ENCODE results near the gene ZBTB21. TPM values are rescaled to one million over a fixed set of nuclear protein-coding genes. Genes with fewer than 3 reads are reported as not detected.

Gene ZBTB21
- total RNA-seq, 1 experiment from 2014 or later = 6.2 TPM

GRCh38 chr21:42041711-42042110, 31.6 kb upstream of the ZBTB21 start:
- DNase-seq (ENCODE audit: low read depth, low spot score) = no peak
- in situ Hi-C loops (cut with HindIII; ENCODE audit: low pct_unique_long_range_greater_than_20kb, low sequenced_read_pairs) = no loop called here

- in situ Hi-C loops (cut with HindIII; ENCODE audit: low pct_unique_long_range_greater_than_20kb, low sequenced_read_pairs) = no loop called here
- DNase-seq (ENCODE audit: low read depth, low spot score) = no peak
These were observed 31.1 kb upstream of the ZBTB21 start for GRCh38 chr21:42041246-42041645.

GRCh38 chr21:42040411-42041180, 30.4 kb upstream of the ZBTB21 start:
- DNase-seq (ENCODE audit: low read depth, low spot score) = no peak
- in situ Hi-C loops (cut with HindIII; ENCODE audit: low pct_unique_long_range_greater_than_20kb, low sequenced_read_pairs) = no loop called here

GRCh38 chr21:42039911-42040351, 29.8 kb upstream of the ZBTB21 start:
- DNase-seq (ENCODE audit: low read depth, low spot score) = no peak
- in situ Hi-C loops (cut with HindIII; ENCODE audit: low pct_unique_long_range_greater_than_20kb, low sequenced_read_pairs) = no loop called here

- in situ Hi-C loops (cut with HindIII; ENCODE audit: low pct_unique_long_range_greater_than_20kb, low sequenced_read_pairs) = no loop called here
- no peak for DNase-seq (ENCODE audit: low read depth, low spot score)
These were observed 29.3 kb upstream of the ZBTB21 start for GRCh38 chr21:42039470-42039901.

GRCh38 chr21:42038826-42039425, 28.8 kb upstream of the ZBTB21 start:
- in situ Hi-C loops (cut with HindIII; ENCODE audit: low pct_unique_long_range_greater_than_20kb, low sequenced_read_pairs) = no loop called here
- no peak for DNase-seq (ENCODE audit: low read depth, low spot score)

GRCh38 chr21:42038393-42038792, 28.2 kb upstream of the ZBTB21 start:
- in situ Hi-C loops (cut with HindIII; ENCODE audit: low pct_unique_long_range_greater_than_20kb, low sequenced_read_pairs) = no loop called here
- no peak for DNase-seq (ENCODE audit: low read depth, low spot score)

- no peak for DNase-seq (ENCODE audit: low read depth, low spot score)
- in situ Hi-C loops (cut with HindIII; ENCODE audit: low pct_unique_long_range_greater_than_20kb, low sequenced_read_pairs) = no loop called here
These were observed 27.8 kb upstream of the ZBTB21 start for GRCh38 chr21:42037943-42038342.

- DNase-seq (ENCODE audit: low read depth, low spot score) = no peak
- in situ Hi-C loops (cut with HindIII; ENCODE audit: low pct_unique_long_range_greater_than_20kb, low sequenced_read_pairs) = no loop called here
These were observed 27.4 kb upstream of the ZBTB21 start for GRCh38 chr21:42037516-42037915.

- in situ Hi-C loops (cut with HindIII; ENCODE audit: low pct_unique_long_range_greater_than_20kb, low sequenced_read_pairs) = no loop called here
- DNase-seq (ENCODE audit: low read depth, low spot score) = no peak
These were observed 26.2 kb upstream of the ZBTB21 start for GRCh38 chr21:42036313-42036712.

- in situ Hi-C loops (cut with HindIII; ENCODE audit: low pct_unique_long_range_greater_than_20kb, low sequenced_read_pairs) = no loop called here
- DNase-seq (ENCODE audit: low read depth, low spot score) = no peak
These were observed 22.8 kb upstream of the ZBTB21 start for GRCh38 chr21:42032968-42033367.

- DNase-seq (ENCODE audit: low read depth, low spot score) = no peak
- in situ Hi-C loops (cut with HindIII; ENCODE audit: low pct_unique_long_range_greater_than_20kb, low sequenced_read_pairs) = no loop called here
These were observed 22.1 kb upstream of the ZBTB21 start for GRCh38 chr21:42032266-42032665.

GRCh38 chr21:42031816-42032215, 21.7 kb upstream of the ZBTB21 start:
- in situ Hi-C loops (cut with HindIII; ENCODE audit: low pct_unique_long_range_greater_than_20kb, low sequenced_read_pairs) = no loop called here
- no peak for DNase-seq (ENCODE audit: low read depth, low spot score)

GRCh38 chr21:42031241-42031640, 21.1 kb upstream of the ZBTB21 start:
- no peak for DNase-seq (ENCODE audit: low read depth, low spot score)
- in situ Hi-C loops (cut with HindIII; ENCODE audit: low pct_unique_long_range_greater_than_20kb, low sequenced_read_pairs) = no loop called here

- DNase-seq (ENCODE audit: low read depth, low spot score) = no peak
- in situ Hi-C loops (cut with HindIII; ENCODE audit: low pct_unique_long_range_greater_than_20kb, low sequenced_read_pairs) = no loop called here
These were observed 20.2 kb upstream of the ZBTB21 start for GRCh38 chr21:42030311-42030710.

GRCh38 chr21:42028766-42029425, 18.7 kb upstream of the ZBTB21 start:
- in situ Hi-C loops (cut with HindIII; ENCODE audit: low pct_unique_long_range_greater_than_20kb, low sequenced_read_pairs) = no loop called here
- DNase-seq (ENCODE audit: low read depth, low spot score) = no peak

- in situ Hi-C loops (cut with HindIII; ENCODE audit: low pct_unique_long_range_greater_than_20kb, low sequenced_read_pairs) = no loop called here
- DNase-seq (ENCODE audit: low read depth, low spot score) = no peak
These were observed 17.9 kb upstream of the ZBTB21 start for GRCh38 chr21:42027822-42028765.
